Measurements from ENCODE around the gene C10orf143.
"Not testable (repeated sequence)": the region's sequence is repeated elsewhere in the genome, so short reads cannot be mapped to it uniquely, and the experiment has no call there.

C10orf143 gene

DNA sequence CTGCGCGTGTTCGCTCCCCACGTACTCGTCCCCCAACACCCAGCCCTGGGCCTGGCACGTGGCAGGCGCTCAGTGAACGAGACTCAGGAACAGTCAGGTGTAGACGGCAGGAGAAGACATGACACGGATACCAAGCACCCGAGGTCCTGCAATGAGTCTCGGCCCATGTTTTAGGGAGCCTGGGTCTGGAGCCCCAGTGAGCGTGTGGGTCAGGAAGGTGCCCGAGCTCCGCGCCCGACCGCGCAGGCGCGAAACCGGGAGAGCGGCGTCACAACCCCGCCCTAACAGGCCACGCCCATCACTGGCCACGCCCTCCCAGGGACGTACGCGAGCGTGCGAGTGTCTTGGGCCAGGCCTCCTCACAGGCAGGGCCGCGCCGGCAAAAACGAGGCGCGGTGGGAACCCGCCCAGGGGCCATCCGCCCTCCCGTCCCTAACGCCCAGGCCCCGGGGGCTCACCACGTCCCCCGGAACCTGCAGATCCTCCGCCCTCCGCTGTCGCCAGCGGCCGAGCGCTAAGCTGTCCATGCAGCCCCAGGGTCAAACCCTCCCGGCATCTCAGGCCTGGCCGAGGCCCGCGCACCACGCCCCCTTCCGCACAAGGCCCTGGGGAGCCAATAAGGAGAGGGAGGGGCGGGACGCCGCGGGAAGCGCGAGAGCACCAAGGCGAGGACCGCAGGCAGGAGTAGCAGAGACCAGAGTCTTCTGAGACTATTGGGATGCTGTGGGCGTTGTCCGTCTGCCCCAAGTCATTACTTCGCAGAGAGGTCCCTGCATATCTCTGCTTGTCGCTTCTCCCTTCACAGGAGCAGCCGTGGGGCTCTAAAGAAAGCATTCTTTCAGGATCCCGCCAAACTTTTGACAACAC, at the start of gene C10orf143:
Gene C10orf143, minus strand, starts transcription at position 585 of the 867 bp plus-strand sequence. Its CDS starts 58 bp downstream, at position 527.
- FAIRE-seq, result no peak

DNA sequence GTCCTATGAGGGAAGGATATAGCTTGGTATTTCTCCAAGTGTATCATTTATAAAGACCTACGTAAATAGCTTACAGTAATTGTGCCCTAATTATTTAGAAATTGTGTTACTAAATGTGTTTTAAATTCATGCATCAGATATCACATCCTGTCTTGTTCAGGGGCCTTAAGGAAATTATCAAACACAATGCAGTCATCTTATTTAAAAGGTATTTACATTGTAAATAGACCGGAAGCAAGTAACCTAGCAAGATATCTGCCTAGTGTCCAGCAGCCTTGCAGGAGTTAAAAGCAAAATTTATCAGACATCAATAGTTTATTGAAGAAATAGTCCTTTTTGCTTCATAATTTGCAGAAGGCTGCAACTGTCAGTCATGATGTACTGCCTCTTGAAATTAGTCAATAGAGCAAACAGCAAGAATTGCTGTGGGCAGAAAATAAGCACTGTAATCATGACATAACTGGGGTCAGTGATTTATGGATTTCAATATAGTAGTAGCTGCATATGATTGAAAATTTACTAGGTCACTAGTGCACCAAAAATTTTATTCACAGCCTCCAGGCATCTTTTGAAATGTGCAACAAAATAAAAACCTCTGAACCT, 48.7 kb upstream of the C10orf143 start:
- no peak for FAIRE-seq

DNA sequence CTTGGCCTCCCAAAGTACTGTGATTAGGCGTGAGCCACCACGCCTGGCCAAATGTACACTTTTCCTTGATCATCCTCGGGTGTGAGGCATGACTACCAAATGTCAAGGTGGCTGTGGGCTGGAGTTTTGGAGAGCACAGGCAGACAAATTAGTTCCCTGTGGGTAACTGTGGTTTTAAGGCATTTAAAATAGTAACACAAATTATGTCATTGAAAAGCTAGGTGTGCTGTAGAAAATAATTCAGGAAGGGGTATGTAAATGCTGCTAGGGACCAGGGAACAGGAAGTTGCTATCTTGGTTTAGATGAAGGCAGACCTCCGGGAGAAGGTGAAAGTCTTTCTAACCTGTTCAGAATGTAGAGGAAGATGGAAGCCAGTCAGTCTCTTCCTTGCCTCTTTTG, 35.4 kb upstream of the C10orf143 start:
- FAIRE-seq, result no peak

DNA sequence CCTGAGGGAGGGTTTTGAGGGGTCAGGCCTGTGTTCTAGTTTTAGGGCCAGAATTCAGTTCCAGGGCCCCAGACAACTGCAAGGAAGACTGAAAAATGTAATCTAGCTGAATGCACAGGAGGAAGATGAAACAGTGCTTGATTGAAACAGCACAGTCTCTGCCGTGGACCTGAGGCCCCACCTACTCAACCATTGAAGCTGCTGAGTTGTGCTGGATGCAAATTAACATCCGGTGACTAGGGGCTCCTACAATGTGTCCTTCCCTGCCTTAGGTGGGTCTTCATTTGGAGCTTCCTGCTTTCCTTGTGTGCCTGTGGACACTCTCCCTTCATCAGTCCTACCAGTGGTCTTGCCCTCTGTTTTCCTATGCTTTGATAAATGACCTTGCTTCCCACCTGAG, 31.2 kb upstream of the C10orf143 start:
- no peak for FAIRE-seq

DNA sequence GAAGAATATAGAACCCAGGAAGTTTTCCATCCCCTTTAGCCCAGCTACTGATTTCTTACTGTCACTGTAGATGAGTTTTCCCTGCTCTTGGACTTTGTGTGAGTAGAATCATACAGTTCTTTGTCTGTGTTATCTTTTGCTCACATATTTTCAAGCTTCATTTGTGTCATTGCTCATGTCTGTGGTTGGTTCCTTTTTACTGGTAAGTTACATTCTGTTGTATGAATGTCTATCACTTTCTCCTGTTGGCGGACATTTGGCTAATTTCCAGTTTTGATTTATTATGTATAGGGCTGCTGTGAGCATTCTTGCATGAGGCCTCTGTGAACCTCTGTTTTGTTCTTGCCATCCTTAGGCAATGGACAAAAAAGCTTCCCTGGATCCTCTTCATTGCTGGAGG, 30.8 kb upstream of the C10orf143 start:
- FAIRE-seq, result no peak

DNA sequence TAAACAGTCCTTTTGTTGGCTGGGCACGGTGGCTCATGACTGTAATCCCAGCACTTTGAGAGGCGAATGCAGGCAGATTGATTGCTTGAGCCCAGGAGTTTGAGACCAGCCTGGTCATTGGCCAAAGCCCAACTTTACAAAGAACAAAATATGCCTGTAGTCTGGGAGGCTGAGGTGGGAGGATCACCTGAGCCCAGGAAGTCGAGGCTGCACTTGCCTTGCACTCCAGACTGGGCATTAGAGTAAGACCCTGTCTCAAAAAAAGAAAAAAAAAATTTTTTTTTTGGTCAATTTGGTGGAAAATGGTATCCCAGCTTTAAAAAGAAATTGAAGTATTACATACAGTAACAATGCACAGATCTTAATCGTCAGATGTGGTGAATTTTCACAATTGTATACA, 30.4 kb upstream of the C10orf143 start:
- no peak for FAIRE-seq

DNA sequence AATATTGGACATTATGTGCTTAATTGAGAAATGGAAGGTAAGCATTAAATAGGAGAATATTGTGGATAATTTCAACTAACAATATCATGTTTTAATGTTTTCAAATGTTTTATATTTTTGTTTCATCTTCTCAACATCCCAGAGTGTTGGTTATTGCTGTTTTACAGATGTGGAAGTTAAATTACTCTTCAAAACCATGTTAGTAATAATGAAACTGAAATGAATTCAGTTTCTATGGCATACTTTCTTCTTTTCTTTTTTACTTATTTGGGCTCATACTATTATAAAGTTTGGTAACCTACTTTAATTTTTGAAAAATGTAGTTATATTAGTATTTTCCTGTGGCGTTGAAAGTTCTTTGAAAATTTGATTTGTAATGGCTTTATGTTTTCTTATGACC, 29.8 kb upstream of the C10orf143 start:
- FAIRE-seq, result no peak

DNA sequence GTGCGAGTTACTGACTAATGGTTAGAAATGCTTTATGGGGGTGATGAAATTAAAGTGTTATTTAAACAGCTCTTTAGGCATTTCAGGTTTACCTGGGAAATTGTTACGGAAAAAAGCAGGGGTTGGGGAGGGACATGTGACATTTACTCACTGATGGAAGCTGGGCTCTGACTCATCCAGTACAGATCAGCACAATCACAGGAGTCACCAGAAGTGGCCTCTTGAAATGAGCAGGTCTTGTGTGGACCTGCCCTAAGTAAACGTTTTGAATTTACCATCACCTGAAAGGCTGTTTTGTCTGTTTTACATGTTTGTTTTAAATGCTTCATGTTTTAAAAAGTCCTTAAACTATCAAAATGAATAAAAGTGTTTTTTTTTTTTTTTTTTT, 27.8 kb upstream of the C10orf143 start:
- FAIRE-seq, result no peak

DNA sequence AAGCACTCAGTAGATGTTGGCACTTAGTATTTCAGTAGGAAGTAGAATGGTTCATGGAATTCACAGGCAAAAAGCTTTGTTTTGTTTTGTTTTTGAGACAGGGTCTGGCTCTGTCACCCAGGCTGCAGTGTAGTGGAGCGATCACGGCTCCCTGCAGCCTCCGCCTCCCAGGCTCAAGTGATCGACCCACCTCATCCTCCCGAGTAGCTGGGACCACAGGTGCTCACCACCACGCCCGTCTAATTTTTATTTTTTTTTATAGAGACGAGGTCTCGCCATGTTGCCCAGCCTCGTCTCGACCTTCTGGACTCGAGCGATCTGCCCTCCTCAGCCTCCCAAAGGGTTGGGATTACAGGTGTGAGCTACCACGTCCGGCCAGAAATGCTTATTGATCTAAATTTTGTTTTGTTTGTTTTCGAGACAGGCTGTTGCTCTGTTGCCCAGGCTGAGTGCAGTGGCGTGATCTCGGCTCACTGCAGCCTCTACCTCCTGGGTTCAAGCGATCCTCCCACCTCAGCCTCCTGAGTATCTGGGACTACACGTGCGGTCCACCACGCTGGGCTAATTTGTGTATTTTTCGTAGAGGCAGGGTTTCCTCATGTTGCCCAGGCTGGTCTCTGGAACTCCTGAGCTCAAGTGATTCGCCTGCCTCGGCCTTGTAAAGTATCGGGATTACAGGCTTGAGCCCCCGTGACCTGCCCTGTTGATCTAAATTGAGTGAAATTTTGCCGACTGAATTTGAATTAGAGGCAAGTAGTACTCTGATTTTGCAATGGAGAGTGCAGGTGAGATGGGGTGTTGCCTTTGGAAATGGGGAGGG, 27.2 kb upstream of the C10orf143 start:
- no peak for FAIRE-seq

DNA sequence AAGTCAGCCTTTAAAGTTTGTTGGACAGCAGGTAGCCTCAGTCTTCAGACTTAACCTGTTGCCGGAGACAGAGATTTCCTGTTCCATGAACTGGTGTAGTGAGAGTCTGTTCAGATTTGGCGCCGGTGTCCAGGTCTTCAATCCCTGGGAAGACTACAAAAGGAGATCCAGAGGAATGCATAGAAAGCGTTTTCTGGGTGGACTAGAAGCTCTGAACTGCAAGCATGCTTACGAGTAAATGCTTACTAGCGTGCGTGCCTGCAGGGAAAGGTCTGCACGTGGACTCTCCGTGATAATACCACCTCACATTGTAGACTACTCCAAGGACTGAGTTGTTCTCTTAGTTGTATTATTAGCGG, 26.4 kb upstream of the C10orf143 start:
- no peak for FAIRE-seq

DNA sequence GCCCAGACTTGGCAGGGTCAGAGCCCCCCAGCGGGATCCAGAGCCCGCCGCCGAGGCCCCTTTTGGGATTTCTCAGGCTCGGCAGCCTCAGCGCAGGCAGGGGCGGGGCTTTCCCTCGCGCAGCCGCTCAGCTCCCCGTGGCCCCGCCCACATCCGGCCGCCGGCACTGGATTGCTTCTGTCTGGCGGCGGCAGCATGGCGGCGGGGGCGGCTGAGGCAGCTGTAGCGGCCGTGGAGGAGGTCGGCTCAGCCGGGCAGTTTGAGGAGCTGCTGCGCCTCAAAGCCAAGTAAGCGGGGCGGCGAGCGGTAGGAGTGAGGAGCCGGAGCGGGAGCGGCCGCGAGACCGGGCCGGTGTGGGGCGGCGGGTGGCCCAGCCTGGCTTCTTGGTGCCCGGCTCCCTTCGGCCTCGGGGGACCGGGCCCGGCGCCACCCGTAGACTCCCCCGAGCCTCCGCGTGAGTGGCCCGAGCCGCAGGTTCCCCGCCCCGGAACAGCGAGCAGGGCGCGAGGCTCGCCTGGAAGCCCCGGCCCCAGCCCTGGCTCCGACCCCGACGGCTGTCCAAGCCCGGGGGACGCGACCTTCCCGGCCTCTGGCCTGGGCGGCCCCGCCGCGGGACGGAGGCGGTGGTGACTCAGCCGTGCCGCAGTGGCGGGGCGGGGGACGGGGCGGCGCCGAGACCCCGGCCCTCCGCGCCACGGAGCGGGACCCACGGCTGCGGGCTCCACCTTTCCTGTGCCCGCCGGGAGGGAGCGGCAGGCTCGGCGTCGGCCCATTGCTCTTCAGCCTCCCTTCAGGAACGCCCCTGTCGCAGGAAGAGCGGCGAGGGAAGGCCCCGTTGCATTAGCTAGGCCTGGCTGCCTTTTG, 25.8 kb upstream of the C10orf143 start, which contains the start of gene GLRX3:
Gene GLRX3, plus strand, starts transcription at position 166 of the 864 bp plus-strand sequence. Its CDS starts 30 bp downstream, at position 196.
- FAIRE-seq, result no peak

DNA sequence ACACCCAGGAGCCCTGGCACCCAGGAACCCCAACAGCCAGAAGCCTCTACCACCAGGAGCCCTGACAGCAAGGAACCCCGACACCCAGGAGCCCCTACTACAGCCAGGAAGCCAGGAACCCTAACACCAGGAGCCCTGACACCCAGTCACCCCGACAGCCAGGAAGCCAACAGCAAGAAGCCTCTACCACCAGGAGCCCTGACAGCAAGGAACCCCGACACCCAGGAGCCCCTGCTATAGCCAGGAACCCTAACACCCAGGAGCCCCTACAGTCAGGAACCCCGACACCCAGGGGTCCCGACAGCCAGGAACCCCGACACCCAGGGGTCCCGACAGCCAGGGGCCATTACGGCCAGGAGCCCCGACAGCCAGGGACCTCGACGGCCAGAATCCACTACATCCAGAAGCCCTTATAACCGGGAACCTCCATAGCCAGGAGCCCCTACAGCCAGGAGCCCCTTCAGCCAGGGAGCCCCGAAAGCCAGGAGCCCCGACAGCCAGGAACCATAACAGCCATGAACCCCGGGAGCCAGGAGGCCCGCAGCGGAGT, 25.1 kb upstream of the C10orf143 start:
- FAIRE-seq, result no peak

DNA sequence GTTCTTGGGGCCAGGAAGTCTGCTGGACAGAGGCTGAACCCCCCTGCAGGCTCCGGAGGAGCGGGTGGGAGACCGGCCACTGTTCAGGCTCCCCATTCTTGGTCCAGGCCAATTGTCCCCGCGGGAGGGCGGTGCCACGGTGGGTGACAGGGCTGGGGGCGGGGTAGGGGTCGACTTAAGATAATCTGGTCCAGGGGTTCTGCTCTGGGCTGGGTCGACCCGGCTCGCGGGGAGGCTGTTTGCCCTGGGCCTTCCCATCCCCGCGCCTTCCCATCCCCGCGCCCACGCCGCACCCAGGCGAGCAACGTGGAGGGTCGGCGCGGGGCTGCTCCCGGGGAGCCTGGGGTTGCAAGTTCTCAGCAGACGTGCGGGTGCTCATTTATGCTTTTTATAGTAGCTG, 18.3 kb upstream of the C10orf143 start:
- FAIRE-seq, result no peak

DNA sequence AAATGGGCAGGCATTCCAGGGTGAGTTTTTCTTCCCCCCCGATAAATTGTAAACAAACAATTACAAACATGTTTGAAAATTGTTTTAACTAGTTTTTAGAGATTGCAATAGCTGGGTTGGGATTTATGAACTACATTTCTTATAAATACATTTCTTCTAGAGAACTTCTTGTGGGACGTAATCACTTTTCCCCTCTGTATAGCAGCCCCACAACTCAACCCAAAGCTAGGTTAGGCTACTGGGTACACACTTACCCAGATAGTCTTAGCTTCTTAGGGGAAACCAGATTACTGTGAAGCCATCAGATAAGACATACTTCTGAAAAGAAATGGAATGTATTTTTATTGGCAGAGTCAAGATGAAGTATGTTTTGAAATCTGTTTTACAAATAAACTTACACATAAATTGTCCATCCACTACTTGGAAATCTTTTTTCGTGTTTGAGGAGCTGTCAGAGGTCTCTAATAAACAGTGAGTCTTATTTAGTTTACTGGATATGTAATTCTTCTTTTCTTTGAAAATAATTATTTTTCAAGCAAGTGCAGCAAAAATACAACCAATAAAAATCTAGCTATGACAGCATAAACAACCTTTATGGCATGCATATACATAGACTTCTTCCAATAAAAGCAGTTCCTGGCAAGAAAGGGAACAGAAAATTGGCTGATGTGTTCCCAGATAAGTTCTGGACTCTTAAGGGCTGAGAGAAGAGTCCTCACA, 17.6 kb upstream of the C10orf143 start:
- FAIRE-seq, result no peak

DNA sequence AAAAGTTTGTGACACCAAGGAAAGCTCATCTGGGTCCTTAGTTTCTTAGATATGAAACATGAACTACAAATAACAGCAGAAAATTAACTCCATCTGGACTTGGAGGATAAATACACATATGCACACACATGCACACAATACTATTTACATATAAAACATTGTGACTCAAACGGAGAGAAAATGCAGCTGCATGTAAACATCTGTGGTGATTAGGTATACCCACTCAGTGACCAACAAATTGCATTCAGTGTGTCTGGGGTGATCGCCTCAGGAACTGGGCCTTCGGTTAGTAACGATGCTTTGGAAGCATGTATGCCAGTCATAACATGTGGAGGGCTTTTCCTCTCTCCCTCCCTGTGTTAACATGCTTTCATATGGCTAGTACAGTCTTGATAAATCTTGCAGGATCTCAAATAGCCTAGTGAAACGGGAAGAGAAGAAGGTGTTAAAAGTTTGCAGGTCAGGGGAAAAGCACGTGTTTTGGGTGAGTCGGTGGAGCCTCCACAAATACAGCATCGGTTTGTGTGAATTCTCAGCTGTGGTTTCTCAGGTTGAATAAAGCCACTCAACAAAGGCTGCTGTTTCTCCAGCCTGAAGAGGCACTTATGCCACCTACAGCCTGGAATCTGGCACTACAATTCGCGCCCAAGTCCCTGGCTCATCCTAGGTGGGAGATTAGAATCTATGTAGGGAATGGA, 16.9 kb upstream of the C10orf143 start:
- no peak for FAIRE-seq

DNA sequence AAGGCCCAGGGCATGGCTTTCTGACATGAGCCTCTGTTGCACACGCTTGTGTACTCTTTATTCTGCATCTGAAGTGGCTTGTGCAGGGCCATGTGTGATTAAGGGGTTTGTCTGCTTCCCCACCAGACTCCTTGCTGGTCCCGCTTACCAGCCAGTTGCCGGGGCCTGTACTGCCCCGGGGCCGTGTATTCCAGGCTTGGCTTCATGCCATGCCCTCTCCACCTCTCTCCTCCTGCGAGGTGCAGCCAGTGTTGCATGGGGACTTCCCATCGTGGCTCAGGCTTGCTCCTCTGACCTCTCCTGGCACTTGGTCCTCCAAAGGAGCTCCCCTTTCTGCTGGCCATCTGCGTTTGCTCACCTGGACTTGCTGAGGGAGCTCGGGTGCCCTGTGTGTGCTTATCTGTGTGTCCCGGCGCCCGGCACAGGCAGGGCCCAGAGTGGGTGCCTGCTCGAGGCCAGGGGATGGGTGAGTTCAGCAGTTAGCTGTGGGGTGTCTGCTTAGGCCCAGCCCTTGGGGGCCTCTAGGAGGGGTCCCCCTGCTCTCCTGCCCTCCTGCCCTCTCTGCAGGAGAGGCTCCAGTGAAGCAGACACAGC, 11.0 kb upstream of the C10orf143 start:
- FAIRE-seq, result no peak

DNA sequence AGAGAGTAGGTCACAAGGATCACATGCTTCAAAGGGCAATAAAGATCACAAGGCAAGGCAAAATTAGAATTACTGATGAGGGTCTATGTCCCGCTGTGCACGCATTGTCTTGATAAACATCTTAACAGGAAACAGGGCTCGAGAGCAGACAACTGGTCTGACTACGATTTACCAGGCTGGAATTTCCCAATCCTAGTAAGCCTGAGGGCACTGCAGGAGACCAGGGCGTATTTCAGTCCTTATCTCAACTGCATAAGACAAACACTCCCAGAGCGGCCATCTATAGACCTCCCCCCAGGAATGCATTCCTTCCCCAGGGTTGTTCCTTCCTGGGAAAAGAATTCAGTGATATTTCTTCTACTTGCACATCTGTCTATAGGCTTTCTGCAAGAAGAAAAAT, 6.9 kb upstream of the C10orf143 start:
- FAIRE-seq, result not testable (repeated sequence)

DNA sequence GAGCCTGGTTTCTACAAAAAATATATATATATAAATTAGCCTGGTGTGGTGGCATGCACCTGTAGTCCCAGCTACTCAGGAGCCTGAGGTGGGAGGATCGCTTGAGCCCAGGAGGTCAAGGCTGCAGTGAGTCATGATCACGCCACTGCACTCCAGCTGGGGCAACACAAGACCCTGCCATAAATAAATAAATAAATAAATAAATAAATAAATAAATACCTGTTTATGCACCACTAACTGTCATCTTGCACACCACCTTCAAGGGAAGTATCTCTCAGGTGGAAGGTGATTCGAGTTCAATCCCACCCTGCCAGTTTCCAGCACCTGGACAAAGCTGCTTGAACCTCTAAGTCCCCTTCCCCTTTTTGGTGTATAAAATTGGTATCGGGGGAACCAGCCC, 6.3 kb upstream of the C10orf143 start:
- not testable (repeated sequence) for FAIRE-seq

DNA sequence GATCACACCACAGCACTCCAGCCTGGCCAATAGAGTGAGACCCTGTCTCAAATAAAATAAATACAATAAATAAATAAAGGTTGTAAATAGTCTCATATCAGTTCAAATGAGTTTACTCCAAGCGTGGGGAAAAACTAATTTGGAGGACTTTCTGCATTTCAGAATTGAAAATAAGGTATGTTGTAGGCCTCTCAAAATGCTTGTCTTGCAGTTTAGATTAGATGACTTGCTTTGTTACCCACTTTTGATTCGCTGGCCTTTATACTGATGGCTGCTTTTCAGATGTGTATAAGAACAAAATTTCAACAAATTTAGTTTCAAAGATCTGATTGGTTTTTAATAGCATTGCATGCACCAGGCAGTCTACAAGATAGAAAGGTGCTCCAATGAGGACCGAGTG, 2.2 kb upstream of the C10orf143 start:
- FAIRE-seq, result no peak

DNA sequence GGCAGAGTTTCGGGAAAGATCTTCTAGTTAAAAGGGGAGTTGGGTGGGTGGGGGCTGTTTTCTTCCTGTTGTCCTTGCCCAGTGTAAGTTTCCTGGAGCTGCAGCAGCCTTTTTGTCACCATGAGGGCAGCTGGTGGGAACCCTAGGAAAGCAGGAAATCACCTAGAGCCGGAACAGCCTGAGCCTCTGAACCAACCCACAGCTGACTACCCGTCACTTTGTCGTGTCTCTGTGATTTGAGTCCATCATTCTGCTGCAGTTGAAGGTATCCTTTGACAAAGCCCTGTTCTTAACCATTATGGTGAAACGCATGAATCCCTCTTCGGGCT, 1.2 kb upstream of the C10orf143 start:
- no peak for FAIRE-seq
